Stimulated activated CD8-positive, alpha-beta memory T cell treated with anti-CD3 and anti-CD28 coated beads, Interleukin-12 subunit alpha, Interleukin-12 subunit beta, amount 100 ng/mL, for 4 hours (primary cell): ENCODE measurements around the gene LUZP1.

Source experiments
- DNase-seq: peaks from one replicate; pipeline ENCODE4 v3.0.0-alpha.2; 2020; ENCODE audit warnings: low read depth

The LUZP1 gene

GRCh38 chr1:23188434-23188884 lies 19.8 kb upstream of the LUZP1 start:
- no peak for DNase-seq

- DNase-seq, result no peak
Observed at GRCh38 chr1:23187637-23188036, 19.0 kb upstream of the LUZP1 start.

- no peak for DNase-seq
Observed at GRCh38 chr1:23185381-23185780, 16.7 kb upstream of the LUZP1 start.

- DNase-seq, result no peak
Observed at GRCh38 chr1:23184212-23184934, 15.7 kb upstream of the LUZP1 start.

GRCh38 chr1:23179862-23180261 lies 11.2 kb upstream of the LUZP1 start:
- DNase-seq, result no peak

- no peak for DNase-seq
Observed at GRCh38 chr1:23178950-23179349, 10.3 kb upstream of the LUZP1 start.

- no peak for DNase-seq
Observed at GRCh38 chr1:23178414-23178813, 9.8 kb upstream of the LUZP1 start.

GRCh38 chr1:23177438-23178380 lies 9.1 kb upstream of the LUZP1 start:
- DNase-seq, result peak; percentile 29

GRCh38 chr1:23177031-23177430 lies 8.4 kb upstream of the LUZP1 start:
- no peak for DNase-seq

- no peak for DNase-seq
Observed at GRCh38 chr1:23174426-23175110, 5.9 kb upstream of the LUZP1 start.

- DNase-seq, result no peak
Observed at GRCh38 chr1:23171181-23171755, 2.6 kb upstream of the LUZP1 start.

- no peak for DNase-seq
Observed at GRCh38 chr1:23169727-23170335, 1.2 kb upstream of the LUZP1 start.

GRCh38 chr1:23169195-23169575 lies 529 bp upstream of the LUZP1 start:
- DNase-seq, result no peak

- peak; percentile 8 for DNase-seq
Observed at GRCh38 chr1:23168079-23168444, 594 bp downstream of the LUZP1 start.

- peak; percentile 6 for DNase-seq
Observed at GRCh38 chr1:23167353-23168078, 1.1 kb downstream of the LUZP1 start.

GRCh38 chr1:23166854-23167253 lies 1.8 kb downstream of the LUZP1 start:
- no peak for DNase-seq

- no peak for DNase-seq
Observed at GRCh38 chr1:23163395-23163794, 5.3 kb downstream of the LUZP1 start.

GRCh38 chr1:23159963-23160877 lies 8.4 kb downstream of the LUZP1 start:
- DNase-seq, result no peak

- no peak for DNase-seq
Observed at GRCh38 chr1:23156940-23157339, 11.7 kb downstream of the LUZP1 start.
